NCI-H1694 (cell line): ENCODE results near the gene ZEB2.

ENCODE experiments used
- DNase-seq: peaks from one replicate; lab custom pipeline; 2025; lab: John Stamatoyannopoulos, UW

ZEB2 gene

GRCh38 chr2:144356402-144356801 is 163.5 kb downstream of the ZEB2 start:
- DNase-seq = peak; percentile 4

DNA sequence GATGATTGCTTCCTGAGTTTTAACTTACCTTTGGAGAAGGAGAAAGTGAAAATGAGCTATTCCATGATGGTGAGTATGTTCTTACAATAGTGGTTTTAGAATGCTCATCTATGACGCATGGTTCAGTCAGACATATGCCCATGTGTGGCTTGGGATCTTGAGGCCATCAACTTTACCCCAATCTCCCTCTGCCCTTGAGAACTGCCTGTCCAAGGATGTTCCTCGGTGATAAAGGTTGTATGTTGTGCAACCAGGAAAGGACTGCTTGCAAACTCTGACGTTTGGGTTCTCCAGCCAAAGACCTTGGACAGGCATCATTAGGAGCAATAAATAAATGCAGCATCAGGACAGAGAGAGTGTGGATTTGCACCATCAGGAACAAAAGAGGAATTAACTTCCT is 165.0 kb downstream of the ZEB2 start:
- DNase-seq = no peak

- no peak for DNase-seq
Measured at GRCh38 chr2:144351687-144352086, 168.2 kb downstream of the ZEB2 start.

DNA sequence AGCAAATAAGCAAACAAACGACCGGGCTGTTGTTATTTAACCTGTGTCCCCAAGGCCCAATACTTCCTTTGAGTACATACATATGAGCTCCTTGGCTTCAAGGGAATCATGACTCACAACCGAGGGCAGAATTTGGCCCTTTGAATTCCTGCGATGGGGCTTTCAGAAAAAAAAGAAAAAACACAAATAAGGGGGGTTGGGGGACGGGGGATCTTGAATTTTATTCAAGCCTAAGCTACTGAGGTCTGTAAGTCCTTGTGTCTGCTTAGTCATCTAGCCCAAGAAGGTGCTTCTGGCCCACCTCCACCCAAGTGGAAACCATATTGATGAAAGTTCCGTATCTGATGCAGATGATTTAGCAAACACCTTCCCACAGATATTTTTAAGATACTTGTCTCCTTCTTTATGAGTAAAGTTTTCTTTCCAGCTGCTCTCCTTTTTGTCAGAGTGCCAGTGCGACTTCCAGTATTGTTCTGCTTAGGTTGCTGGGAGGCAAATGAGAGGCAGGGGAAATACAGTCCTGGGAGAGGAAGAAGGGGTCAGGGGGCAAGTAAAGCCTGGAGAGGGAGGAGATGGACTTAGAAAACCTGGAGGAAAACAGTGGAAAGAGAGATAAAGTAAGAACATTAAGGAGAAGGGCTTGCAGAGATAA is 169.6 kb downstream of the ZEB2 start:
- DNase-seq = no peak

- DNase-seq = no peak
Measured at GRCh38 chr2:144349674-144350073, 170.2 kb downstream of the ZEB2 start.

DNA sequence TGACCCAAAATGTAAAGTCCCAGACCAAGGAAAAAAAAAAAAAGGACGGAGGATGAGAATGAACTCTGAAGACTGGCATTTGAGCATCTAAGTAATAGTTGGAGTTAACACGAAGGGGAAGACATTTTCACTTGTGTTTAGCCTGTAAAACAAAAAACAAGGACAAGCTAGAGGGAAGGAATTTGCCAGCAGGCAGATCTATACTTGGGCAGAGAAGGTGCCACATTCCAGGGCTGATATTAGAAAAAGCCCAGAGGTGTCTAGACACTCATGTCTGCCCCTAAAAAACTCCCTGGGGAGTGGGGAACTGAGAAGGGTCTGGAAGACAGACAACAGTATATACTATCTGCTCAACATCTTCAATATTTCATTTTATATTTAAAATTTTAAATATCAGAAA is 171.1 kb downstream of the ZEB2 start:
- DNase-seq = no peak

DNA sequence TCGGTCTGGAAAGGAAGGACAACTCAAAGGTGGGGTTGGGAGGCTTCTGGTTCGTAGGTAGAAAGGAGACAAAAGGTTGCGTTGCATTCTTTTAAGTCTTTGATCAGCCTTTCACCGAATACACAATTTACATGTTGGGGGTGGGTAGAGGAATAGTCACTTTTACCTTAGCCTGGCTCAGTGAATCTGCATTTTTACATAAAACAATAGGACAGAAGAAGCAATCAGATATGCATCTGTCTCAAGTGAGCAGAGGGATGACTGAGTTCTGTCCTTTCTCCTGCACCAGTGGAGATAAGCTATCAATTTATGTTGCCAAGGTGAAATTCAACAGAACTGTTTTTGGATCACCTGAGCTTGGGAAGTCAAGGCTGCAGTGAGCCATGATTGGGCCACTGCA is 173.7 kb downstream of the ZEB2 start:
- DNase-seq = no peak

- no peak for DNase-seq
Measured at GRCh38 chr2:144343145-144343544, 176.8 kb downstream of the ZEB2 start.

DNA sequence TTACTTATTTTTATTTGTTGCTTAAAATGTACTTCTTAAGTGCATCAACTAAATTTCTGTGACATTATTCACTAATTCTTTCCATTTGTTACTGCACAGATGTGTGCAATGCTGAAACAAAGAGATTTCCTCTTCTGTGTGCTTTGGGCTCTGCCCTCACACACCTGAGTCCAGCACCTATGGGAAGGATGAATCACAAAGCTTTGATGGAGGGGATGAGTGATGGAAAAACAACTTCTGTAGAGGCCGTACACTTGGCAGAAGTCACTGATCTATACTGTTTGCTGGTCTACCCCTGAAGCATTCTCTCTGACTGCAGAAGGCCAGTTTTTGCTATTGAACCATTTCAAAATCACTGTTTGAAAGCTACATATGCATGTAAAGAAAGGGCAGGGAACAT is 178.4 kb downstream of the ZEB2 start:
- DNase-seq = no peak

DNA sequence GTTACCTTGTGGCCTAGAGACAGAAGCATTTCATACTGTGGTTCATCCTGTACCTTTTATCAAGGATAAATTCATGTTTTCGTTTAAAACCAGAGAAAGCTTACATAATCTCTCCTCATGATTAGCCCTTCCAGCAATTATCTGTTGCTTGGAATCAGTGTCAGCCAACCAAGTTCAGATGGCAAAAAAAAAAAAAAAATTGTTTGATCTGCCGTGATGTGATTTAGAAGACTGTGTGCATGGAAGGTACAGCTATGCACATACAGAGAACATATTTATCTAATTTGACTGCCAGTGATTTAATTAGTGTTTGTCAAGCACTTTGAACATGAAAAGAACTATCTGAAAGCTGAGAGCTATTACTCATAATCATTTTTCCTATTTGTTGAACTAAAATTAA is 180.9 kb downstream of the ZEB2 start:
- DNase-seq = no peak

DNA sequence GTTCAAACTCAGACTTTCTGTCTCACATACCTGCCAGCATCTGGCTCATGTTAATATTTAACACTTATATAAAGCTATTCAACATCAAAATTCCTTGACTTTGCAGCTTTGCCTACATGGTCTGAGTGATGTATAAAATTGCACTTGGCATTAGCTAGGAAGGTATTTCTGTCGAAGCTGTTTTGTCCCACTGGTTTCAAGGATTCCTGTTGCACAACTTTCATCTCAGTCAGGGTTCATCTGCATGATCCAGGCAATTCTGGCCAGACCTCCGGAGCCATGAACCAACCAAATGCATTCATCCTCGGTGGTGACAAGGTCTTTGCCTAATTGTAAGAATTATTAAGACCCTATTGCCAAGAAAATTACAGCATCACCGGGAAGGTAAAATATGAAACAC is 185.4 kb downstream of the ZEB2 start:
- DNase-seq = no peak
